ENCODE measurements around the gene CLEC2L. TPM values are rescaled to one million over a fixed set of nuclear protein-coding genes. Genes with fewer than 3 reads are reported as not detected.

The CLEC2L gene
- polyA plus RNA-seq, 1 of the 3 experiments (the other 2 are of a cell fraction) = not detected

DNA sequence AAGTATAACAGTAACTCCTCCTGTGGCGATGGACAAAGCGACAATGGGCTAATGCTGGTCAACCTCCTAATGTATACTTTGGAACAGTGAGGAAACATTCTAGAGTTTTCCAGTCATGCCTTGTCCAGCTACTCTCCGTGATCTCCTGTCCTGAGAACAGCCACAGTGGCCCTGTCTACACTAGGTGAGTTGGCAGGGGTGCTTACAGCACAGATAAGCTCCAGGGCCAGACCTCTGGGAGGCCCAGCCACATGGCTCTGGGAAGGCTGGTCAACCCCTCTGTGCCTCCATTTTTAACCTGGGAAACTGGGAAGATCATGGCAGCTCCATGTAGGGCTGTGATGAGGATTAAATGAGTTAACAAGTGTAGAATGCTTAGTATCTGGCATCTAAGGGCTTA is 57.0 kb downstream of the CLEC2L start:
- no peak for DNase-seq
- no peaks in the 10 kb centered on the region for H3K27me3 ChIP-seq (ENCODE audit: insufficient read depth)
- ChIA-PET CTCF (interaction anchor here (0.7 to 2.9 kb wide), 6 partner anchors 8 to 422 kb away, joined by 3 to 7 read pairs (median 4); no protein-coding TSS in a partner anchor), POLR2A (no interaction called here)
- no peaks in the 10 kb centered on the region for H3F3A ChIP-seq (replicated peaks; ENCODE audit: insufficient read depth)
- 95% methylated on average over 3 of the region's 3 CpGs for WGBS (ENCODE audit: low lambda C conversion rate)
- H3K9me3 ChIP-seq = no peaks in the 10 kb centered on the region
- no peak overlapping the region for H3K27ac ChIP-seq (ENCODE audit: low read depth in 2 of 2, low read length in 1 of 2)
- TF ChIP-seq MEF2A (IDR thresholded peaks at IDR 0.05; ENCODE audit: borderline replicate concordance, low read depth) = no peak
- TF ChIP-seq POLR2AphosphoS5 (IDR thresholded peaks at IDR 0.05; ENCODE audit: low read depth, low read length) = no peak
- no peak for TF ChIP-seq SIN3A (IDR thresholded peaks at IDR 0.05; ENCODE audit: borderline replicate concordance, low read depth, low read length)
- no peak for TF ChIP-seq FOXJ3 (CRISPR knock-in tag; IDR thresholded peaks at IDR 0.05)
- TF ChIP-seq, protein P1, sequence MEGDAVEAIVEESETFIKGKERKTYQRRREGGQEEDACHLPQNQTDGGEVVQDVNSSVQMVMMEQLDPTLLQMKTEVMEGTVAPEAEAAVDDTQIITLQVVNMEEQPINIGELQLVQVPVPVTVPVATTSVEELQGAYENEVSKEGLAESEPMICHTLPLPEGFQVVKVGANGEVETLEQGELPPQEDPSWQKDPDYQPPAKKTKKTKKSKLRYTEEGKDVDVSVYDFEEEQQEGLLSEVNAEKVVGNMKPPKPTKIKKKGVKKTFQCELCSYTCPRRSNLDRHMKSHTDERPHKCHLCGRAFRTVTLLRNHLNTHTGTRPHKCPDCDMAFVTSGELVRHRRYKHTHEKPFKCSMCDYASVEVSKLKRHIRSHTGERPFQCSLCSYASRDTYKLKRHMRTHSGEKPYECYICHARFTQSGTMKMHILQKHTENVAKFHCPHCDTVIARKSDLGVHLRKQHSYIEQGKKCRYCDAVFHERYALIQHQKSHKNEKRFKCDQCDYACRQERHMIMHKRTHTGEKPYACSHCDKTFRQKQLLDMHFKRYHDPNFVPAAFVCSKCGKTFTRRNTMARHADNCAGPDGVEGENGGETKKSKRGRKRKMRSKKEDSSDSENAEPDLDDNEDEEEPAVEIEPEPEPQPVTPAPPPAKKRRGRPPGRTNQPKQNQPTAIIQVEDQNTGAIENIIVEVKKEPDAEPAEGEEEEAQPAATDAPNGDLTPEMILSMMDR (IDR thresholded peaks at IDR 0.05) = no peak
- TF ChIP-seq ELF1 (IDR thresholded peaks at IDR 0.05) = no peak
- no peak for TF ChIP-seq RXRA (IDR thresholded peaks at IDR 0.05; ENCODE audit: borderline replicate concordance, low read depth)
- TF ChIP-seq SMC3 (IDR thresholded peaks at IDR 0.05; ENCODE audit: low read depth, low read length) = no peak
- no peak for TF ChIP-seq TCF12 (IDR thresholded peaks at IDR 0.05)
- TF ChIP-seq EZH2phosphoT487 (IDR thresholded peaks at IDR 0.05; ENCODE audit: borderline replicate concordance, low read depth) = no peak
- TF ChIP-seq, protein P2, sequence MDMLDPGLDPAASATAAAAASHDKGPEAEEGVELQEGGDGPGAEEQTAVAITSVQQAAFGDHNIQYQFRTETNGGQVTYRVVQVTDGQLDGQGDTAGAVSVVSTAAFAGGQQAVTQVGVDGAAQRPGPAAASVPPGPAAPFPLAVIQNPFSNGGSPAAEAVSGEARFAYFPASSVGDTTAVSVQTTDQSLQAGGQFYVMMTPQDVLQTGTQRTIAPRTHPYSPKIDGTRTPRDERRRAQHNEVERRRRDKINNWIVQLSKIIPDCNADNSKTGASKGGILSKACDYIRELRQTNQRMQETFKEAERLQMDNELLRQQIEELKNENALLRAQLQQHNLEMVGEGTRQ (IDR thresholded peaks at IDR 0.05; ENCODE audit: borderline replicate concordance, low read depth, low read length) = no peak
- no peak for TF ChIP-seq FOSL2 (IDR thresholded peaks at IDR 0.05; ENCODE audit: borderline replicate concordance, low read depth)
- TF ChIP-seq NRF1 (IDR thresholded peaks at IDR 0.05; ENCODE audit: low read depth, low read length) = no peak
- TF ChIP-seq, protein P3, sequence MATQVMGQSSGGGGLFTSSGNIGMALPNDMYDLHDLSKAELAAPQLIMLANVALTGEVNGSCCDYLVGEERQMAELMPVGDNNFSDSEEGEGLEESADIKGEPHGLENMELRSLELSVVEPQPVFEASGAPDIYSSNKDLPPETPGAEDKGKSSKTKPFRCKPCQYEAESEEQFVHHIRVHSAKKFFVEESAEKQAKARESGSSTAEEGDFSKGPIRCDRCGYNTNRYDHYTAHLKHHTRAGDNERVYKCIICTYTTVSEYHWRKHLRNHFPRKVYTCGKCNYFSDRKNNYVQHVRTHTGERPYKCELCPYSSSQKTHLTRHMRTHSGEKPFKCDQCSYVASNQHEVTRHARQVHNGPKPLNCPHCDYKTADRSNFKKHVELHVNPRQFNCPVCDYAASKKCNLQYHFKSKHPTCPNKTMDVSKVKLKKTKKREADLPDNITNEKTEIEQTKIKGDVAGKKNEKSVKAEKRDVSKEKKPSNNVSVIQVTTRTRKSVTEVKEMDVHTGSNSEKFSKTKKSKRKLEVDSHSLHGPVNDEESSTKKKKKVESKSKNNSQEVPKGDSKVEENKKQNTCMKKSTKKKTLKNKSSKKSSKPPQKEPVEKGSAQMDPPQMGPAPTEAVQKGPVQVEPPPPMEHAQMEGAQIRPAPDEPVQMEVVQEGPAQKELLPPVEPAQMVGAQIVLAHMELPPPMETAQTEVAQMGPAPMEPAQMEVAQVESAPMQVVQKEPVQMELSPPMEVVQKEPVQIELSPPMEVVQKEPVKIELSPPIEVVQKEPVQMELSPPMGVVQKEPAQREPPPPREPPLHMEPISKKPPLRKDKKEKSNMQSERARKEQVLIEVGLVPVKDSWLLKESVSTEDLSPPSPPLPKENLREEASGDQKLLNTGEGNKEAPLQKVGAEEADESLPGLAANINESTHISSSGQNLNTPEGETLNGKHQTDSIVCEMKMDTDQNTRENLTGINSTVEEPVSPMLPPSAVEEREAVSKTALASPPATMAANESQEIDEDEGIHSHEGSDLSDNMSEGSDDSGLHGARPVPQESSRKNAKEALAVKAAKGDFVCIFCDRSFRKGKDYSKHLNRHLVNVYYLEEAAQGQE (IDR thresholded peaks at IDR 0.05; ENCODE audit: low read depth, low read length) = no peak
- no peak for TF ChIP-seq TEAD4 (IDR thresholded peaks at IDR 0.05; ENCODE audit: borderline replicate concordance, insufficient read depth)
- TF ChIP-seq CHD2 (IDR thresholded peaks at IDR 0.05; ENCODE audit: low read length, partially characterized antibody) = no peak
- TF ChIP-seq, protein P4, sequence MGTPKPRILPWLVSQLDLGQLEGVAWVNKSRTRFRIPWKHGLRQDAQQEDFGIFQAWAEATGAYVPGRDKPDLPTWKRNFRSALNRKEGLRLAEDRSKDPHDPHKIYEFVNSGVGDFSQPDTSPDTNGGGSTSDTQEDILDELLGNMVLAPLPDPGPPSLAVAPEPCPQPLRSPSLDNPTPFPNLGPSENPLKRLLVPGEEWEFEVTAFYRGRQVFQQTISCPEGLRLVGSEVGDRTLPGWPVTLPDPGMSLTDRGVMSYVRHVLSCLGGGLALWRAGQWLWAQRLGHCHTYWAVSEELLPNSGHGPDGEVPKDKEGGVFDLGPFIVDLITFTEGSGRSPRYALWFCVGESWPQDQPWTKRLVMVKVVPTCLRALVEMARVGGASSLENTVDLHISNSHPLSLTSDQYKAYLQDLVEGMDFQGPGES (IDR thresholded peaks at IDR 0.05; ENCODE audit: low read depth, low read length) = no peak
- no peak for TF ChIP-seq YY1 (IDR thresholded peaks at IDR 0.05; ENCODE audit: low read depth)
- TF ChIP-seq EP300 (IDR thresholded peaks at IDR 0.05; ENCODE audit: borderline replicate concordance in 1 of 2, low read depth in 1 of 2, low read length in 1 of 2) = no peak
- no peak for TF ChIP-seq GABPA (IDR thresholded peaks at IDR 0.05; ENCODE audit: low read depth)
- H2AFZ ChIP-seq (ENCODE audit: low read depth) = no peak overlapping the region
- H4K20me1 ChIP-seq (ENCODE audit: insufficient read depth) = no peaks in the 10 kb centered on the region
- no peak overlapping the region for H3K9ac ChIP-seq
- H3K9me2 ChIP-seq = no peaks in the 10 kb centered on the region
- no peak overlapping the region for H3K4me2 ChIP-seq
- H3K36me3 ChIP-seq (replicated peaks in 1 of 2; ENCODE audit: control insufficient read depth in 1 of 2, insufficient read depth in 2 of 2, low read length in 1 of 2) = peaks cover 42 to 70% of the 10 kb centered on the region in 2 experiments
- H3K4me3 ChIP-seq (ENCODE audit: low read depth in 2 of 2, low read length in 1 of 2) = no peak overlapping the region
- H3K4me1 ChIP-seq (ENCODE audit: control insufficient read depth in 1 of 2, insufficient read depth in 2 of 2, low read depth in 1 of 2, low read length in 1 of 2) = no peaks in the 10 kb centered on the region
- no peaks in the 10 kb centered on the region for H3K79me2 ChIP-seq (ENCODE audit: insufficient read depth)
